Stomach (tissue), 9 donors: Measurements from ENCODE around the gene ABLIM2. TPM values are rescaled to one million over a fixed set of nuclear protein-coding genes. Genes with fewer than 3 reads are reported as not detected.
A peak's percentile ranks its signal among the peaks of the same experiment; 100 is the strongest.

Source experiments
- DNase-seq, 2 donors: peaks; one replicate each; pipeline versions ENCODE4 v3.0.0 to v3.0.0-alpha.2; 2013 to 2019
- H3K27ac ChIP-seq, 5 donors: fragments of 200-600 bp in 4 of 5; sonication (generic) in 4 of 5; one replicate each; pipeline ENCODE4 v1.5.1; 2013 to 2019; ENCODE audit warnings: mild to moderate bottlenecking in 1 of 5, moderate library complexity in 1 of 5
- H3K27me3 ChIP-seq, 3 donors: fragments of 200-600 bp; sonication (generic); one replicate each; pipeline ENCODE4 v1.5.1; 2017 to 2019; ENCODE audit warnings: mixed run types in 1 of 3
- H3K36me3 ChIP-seq, 4 donors: fragments of 200-600 bp; sonication (generic); 1 replicate in 3 of 4; 2 replicates in 1 of 4; pipeline ENCODE4 v1.5.1; 2016 to 2019
- H3K4me1 ChIP-seq, 4 donors: fragments of 200-600 bp; sonication (generic); one replicate each; pipeline ENCODE4 v1.5.1; 2016 to 2019
- H3K4me3 ChIP-seq, 4 donors: fragments of 200-600 bp; sonication (generic) in 3 of 4; one replicate each; pipeline ENCODE4 v1.5.1; 2016 to 2019; ENCODE audit warnings: mild to moderate bottlenecking in 1 of 4
- H3K9me3 ChIP-seq, 4 donors: fragments of 200-600 bp; sonication (generic); one replicate each; pipeline ENCODE4 v1.5.1; 2016 to 2019
- CTCF ChIP-seq, 7 experiments: fragments of 450-650 bp in 4 of 7; fragments of 200-600 bp in 3 of 7; sonication (generic) in 3 of 7; IDR thresholded peaks; one replicate each; pipeline ENCODE4 v1.5.1; 2016 to 2019; ENCODE audit warnings: antibody characterized with exemption in 7 of 7, control low read depth in 2 of 7, mild to moderate bottlenecking in 1 of 7
- EP300 ChIP-seq: sonication (generic); formaldehyde crosslinking; IDR thresholded peaks from one replicate; pipeline ENCODE4 v1.6.1; 2017; ENCODE audit warnings: antibody characterized with exemption
- POLR2A ChIP-seq, 4 donors: fragments of 450-650 bp; IDR thresholded peaks; one replicate each; pipeline ENCODE4 v1.6.1; 2016; ENCODE audit warnings: antibody characterized with exemption in 4 of 4, control low read depth in 2 of 4, mild to moderate bottlenecking in 1 of 4, moderate library complexity in 1 of 4
- POLR2AphosphoS5 ChIP-seq, 3 donors: sonication (generic); formaldehyde crosslinking; IDR thresholded peaks; one replicate each; pipeline ENCODE4 v1.6.1; 2016; ENCODE audit warnings: antibody characterized with exemption in 3 of 3
- WGBS, 5 donors: extraction: QIAGEN DNeasy Blood & Tissue Kit in 3 of 5; methylation state at CpG; one replicate each; pipeline versions ENCODE4 v1.1.5 to v1.1.7; 2013 to 2018; 5-methylcytosine and 5-hydroxymethylcytosine counted together
- intact Hi-C: fragments of 100-400 bp; cut with DNase I; formaldehyde crosslinking; loops from one replicate; pipeline ENCODE4 v1.15.1; 2023; ENCODE audit warnings: low total_unique reads
- polyA plus RNA-seq, 3 donors: library from polyadenylated mRNA; stranded (reverse); fragments of 200-250 nt; gene quantifications; one replicate each; pipeline ENCODE4 v1.2.3, GENCODE V29; 2013
- total RNA-seq, 5 donors: library from RNA; depleted of rRNA; stranded (reverse); fragments of >200 nt; gene quantifications; one replicate each; pipeline versions ENCODE4 v1.1.0 to v1.2.3, GENCODE V29; 2014 to 2016
- donor health status: healthy with polysubstance abuse.
- donor health status: Bipolar disorder and iron deficiency.
- donor health status: healthy.

ABLIM2 gene
- total and polyA plus RNA-seq, 8 donors = 2.3 to 28.0 (median 5.5) TPM

- Histone ChIP-seq H3K4me1 (peaks cover 8 to 24% (median 16%) of the 10 kb centered on the region in 4 donors), H3K36me3 (no peaks in the 10 kb centered on the region), H3K9me3 (no peaks in the 10 kb centered on the region), H3K4me3 (no peak overlapping the region), H3K27me3 (no peaks in the 10 kb centered on the region), H3K27ac (peak overlapping the region in 2 of 5 donors; percentile 20 to 41)
- 70 to 78% (median 78%) methylated on average over 8 of the region's 8 CpGs for WGBS, 5 donors
- peak in 1 of 2 donors; percentile 51 for DNase-seq
- intact Hi-C loops = no loop called here
- TF ChIP-seq POLR2A (IDR thresholded peaks at IDR 0.05) = no peak
- TF ChIP-seq POLR2AphosphoS5 (IDR thresholded peaks at IDR 0.05) = peak; percentile 24 to 73 (median 40)
- no peak for TF ChIP-seq EP300
- TF ChIP-seq CTCF (IDR thresholded peaks at IDR 0.05) = no peak
Measured at GRCh38 chr4:7956270-7956808, 202.3 kb downstream of the ABLIM2 start.

- no peak for TF ChIP-seq EP300
- TF ChIP-seq CTCF (IDR thresholded peaks at IDR 0.05) = no peak
- TF ChIP-seq POLR2AphosphoS5 (IDR thresholded peaks at IDR 0.05) = no peak
- TF ChIP-seq POLR2A (IDR thresholded peaks at IDR 0.05) = no peak
- intact Hi-C loops = no loop called here
- no peak for DNase-seq
- 75 to 95% (median 80%) methylated on average over 4 of the region's 4 CpGs for WGBS, 5 donors
- H3K4me3 ChIP-seq = no peak overlapping the region
- no peaks in the 10 kb centered on the region for H3K9me3 ChIP-seq
- no peaks in the 10 kb centered on the region for H3K27me3 ChIP-seq
- no peaks in the 10 kb centered on the region for H3K36me3 ChIP-seq
- H3K4me1 ChIP-seq = peaks cover 3 to 14% (median 6%) of the 10 kb centered on the region in 4 donors
- H3K27ac ChIP-seq = no peak overlapping the region
Measured at GRCh38 chr4:7955393-7955792, 203.2 kb downstream of the ABLIM2 start.

GRCh38 chr4:7952615-7953014 lies 206.0 kb downstream of the ABLIM2 start:
- Histone ChIP-seq H3K4me1 (peaks cover 0 to 8% (median 2%) of the 10 kb centered on the region in 4 donors), H3K36me3 (no peaks in the 10 kb centered on the region), H3K9me3 (no peaks in the 10 kb centered on the region), H3K4me3 (no peak overlapping the region), H3K27ac (no peak overlapping the region), H3K27me3 (no peaks in the 10 kb centered on the region)
- intact Hi-C loops = no loop called here
- TF ChIP-seq POLR2A (IDR thresholded peaks at IDR 0.05) (no peak), CTCF (IDR thresholded peaks at IDR 0.05) (no peak), EP300 (no peak), POLR2AphosphoS5 (IDR thresholded peaks at IDR 0.05) (no peak)
- 90 to 94% (median 91%) methylated on average over 9 of the region's 9 CpGs for WGBS, 5 donors
- DNase-seq = no peak

GRCh38 chr4:7950301-7951092 lies 208.1 kb downstream of the ABLIM2 start:
- H3K4me3 ChIP-seq = no peak overlapping the region
- H3K4me1 ChIP-seq = no peaks in the 10 kb centered on the region
- H3K27ac ChIP-seq = no peak overlapping the region
- 89 to 92% (median 91%) methylated on average over 18 of the region's 18 CpGs for WGBS, 5 donors
- no peaks in the 10 kb centered on the region for H3K36me3 ChIP-seq
- no peak for DNase-seq
- H3K27me3 ChIP-seq = no peaks in the 10 kb centered on the region
- no peak for TF ChIP-seq POLR2AphosphoS5 (IDR thresholded peaks at IDR 0.05)
- TF ChIP-seq CTCF (IDR thresholded peaks at IDR 0.05) = no peak
- H3K9me3 ChIP-seq = no peaks in the 10 kb centered on the region
- intact Hi-C loops = no loop called here
